ENCODE data around the gene CIPC.

GRCh38 chr14:77151918-77152588 is 54.0 kb downstream of the CIPC start:
- TF ChIP-seq POLR2A (IDR thresholded peaks at IDR 0.05) (no peak), CTCF (IDR thresholded peaks at IDR 0.05) (peak in 1 of 4 experiments; percentile 5), EP300 (IDR thresholded peaks at IDR 0.05) (no peak)
